Mucosa of rectum (tissue), 2 donors: ENCODE results near the gene CDK14.

Experiments
- H3K27ac ChIP-seq, 2 donors: one replicate each; pipeline ENCODE4 v1.7.0; 2013; ENCODE audit warnings: inconsistent platforms in 2 of 2, low read depth in 2 of 2, low read length in 2 of 2
- H3K27me3 ChIP-seq, 2 donors: one replicate each; pipeline ENCODE4 v1.7.0; 2013; ENCODE audit warnings: low read length in 2 of 2; ENCODE audit not compliant: control insufficient read depth in 2 of 2, insufficient read depth in 2 of 2
- H3K36me3 ChIP-seq, 2 donors: one replicate each; pipeline ENCODE4 v1.7.0; 2013; ENCODE audit warnings: low read length in 2 of 2; ENCODE audit not compliant: control insufficient read depth in 2 of 2, insufficient read depth in 2 of 2
- H3K4me1 ChIP-seq, 2 donors: one replicate each; pipeline ENCODE4 v1.7.0; 2013; ENCODE audit warnings: low read length in 2 of 2, mild to moderate bottlenecking in 1 of 2; ENCODE audit not compliant: control insufficient read depth in 2 of 2, insufficient read depth in 2 of 2
- H3K4me3 ChIP-seq, 2 donors: one replicate each; pipeline ENCODE4 v1.7.0; 2013; ENCODE audit warnings: low read length in 2 of 2
- H3K9ac ChIP-seq, 2 donors: one replicate each; pipeline ENCODE4 v1.7.0; 2013; ENCODE audit warnings: low read length in 2 of 2, low read depth in 1 of 2, mild to moderate bottlenecking in 1 of 2
- H3K9me3 ChIP-seq, 2 donors: one replicate each; pipeline ENCODE4 v1.7.0; 2013; ENCODE audit warnings: low read length in 2 of 2; ENCODE audit not compliant: control insufficient read depth in 2 of 2
- donor health status: healthy.
- donor health status: Normal muscosa, but diverticular disease.

Gene CDK14

DNA sequence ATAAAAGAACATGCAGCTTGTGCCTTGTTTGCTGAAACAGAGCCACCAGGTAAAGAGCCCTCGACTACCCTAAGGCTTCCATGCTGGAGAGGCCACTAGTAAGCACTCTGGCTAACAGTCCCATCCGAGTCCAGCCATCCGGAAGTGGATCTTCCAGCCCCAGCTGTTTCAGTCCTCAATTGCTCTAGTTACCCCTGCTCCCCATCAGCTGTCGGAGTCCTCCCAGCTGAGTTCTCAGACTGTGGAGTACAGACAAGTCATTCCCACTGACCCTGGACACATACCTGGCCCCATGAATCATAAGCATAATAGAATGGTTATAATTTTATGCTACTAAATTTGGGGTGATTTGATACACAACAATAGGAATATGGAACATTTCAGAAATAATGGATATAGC is 654.6 kb downstream of the CDK14 start:
- no peaks in the 10 kb centered on the region for H3K9me3 ChIP-seq
- H3K27ac ChIP-seq, result no peak overlapping the region
- no peak overlapping the region for H3K4me3 ChIP-seq
- no peaks in the 10 kb centered on the region for H3K4me1 ChIP-seq
- H3K27me3 ChIP-seq, result no peaks in the 10 kb centered on the region
- H3K9ac ChIP-seq, result no peak overlapping the region
- H3K36me3 ChIP-seq, result no peaks in the 10 kb centered on the region

DNA sequence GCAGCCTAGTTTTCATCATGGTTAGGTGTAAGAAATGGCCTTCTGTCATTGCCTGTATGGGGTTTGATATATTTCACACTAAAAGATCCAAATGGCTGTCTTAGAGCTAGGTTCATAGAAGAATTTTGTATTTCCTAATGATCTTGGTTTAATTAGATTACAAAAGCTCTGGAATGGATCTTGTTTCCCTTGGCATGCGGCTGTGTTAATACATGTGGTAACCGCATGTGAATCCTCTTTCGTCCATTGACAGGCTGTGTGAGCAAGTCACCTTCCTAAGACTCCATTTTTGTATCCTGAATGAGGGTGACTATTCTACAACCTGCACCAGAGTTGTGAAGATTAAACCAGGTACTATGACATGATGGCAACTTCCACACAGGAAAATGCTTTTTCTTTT is 655.8 kb downstream of the CDK14 start:
- no peaks in the 10 kb centered on the region for H3K27me3 ChIP-seq
- no peaks in the 10 kb centered on the region for H3K4me1 ChIP-seq
- no peak overlapping the region for H3K27ac ChIP-seq
- H3K36me3 ChIP-seq, result no peaks in the 10 kb centered on the region
- H3K9ac ChIP-seq, result no peak overlapping the region
- H3K4me3 ChIP-seq, result no peak overlapping the region
- H3K9me3 ChIP-seq, result no peaks in the 10 kb centered on the region
